ENCODE results near the gene FKBP9.
A peak's percentile ranks its signal among the peaks of the same experiment; 100 is the strongest.
"Not testable (repeated sequence)": the region's sequence is repeated elsewhere in the genome, so short reads cannot be mapped to it uniquely, and the experiment has no call there.

Gene FKBP9

DNA sequence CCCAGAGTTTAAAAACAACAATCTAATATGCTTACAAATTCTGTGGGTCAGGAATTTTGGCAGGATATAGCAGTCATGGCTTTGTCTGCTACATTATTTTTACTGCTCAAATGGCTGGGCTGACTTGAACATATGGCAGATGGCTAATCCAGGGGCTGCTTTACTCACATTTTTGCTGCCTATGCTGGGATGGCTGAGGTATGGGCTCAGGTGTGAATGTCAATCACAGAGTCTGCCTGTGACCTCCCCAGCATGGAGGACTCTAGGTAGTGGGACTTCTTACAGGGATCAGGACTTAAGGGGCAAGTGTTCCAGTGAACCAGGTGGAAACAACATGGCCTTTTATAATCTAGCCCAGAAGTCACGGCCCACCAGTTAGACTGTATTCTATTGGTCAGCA lies 4.4 kb upstream of the FKBP9 start:
- ATAC-seq: no peak

DNA sequence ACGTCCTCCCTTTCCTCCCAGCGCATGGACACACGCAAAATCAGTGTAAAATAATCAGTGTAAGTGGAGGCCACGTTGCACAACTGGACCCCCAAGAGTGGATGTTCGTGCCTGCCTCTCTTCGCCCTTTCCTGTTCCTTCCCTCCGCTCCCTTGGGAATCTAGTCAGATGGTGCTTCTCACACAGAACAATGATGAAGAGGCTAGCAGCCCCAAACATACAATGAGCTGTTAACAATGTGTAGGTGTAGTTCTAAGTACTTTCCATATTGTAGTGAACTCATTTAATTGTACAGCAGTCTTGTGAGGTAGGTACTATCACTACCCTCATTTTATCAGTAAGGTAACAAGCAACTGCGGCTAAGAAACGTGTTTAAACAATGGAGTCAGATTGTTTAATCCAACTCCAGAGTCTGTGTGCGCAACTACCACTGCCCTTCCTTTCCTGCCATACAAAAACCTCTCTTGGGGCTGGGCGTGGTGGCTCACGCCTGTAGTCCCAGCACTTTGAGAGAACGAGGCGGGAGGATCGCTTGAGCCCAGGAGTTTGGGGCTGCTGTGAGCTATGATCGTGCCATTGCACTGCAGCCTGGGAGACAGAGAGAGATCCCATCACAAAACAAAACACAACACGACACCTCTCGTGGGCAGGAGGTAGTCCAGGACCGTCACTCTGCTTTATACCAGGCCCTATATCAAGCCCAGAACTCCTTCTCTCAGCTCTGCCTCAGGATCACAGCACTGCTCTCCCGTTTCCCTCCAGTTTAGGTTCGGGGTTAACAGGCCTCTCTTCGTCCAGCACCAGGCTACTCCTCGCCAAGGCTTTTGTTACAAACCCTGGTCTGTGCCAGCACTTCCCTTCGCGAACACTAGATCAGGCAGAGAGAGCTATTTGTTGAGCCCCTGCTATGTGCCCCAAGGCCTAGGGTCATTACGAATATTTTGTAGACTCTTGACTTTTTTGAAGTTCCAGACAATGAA lies 1.1 kb downstream of the FKBP9 start:
- no peak for ATAC-seq

GRCh38 chr7:32963880-32964301 lies 6.7 kb downstream of the FKBP9 start:
- ATAC-seq: not testable (repeated sequence)

DNA sequence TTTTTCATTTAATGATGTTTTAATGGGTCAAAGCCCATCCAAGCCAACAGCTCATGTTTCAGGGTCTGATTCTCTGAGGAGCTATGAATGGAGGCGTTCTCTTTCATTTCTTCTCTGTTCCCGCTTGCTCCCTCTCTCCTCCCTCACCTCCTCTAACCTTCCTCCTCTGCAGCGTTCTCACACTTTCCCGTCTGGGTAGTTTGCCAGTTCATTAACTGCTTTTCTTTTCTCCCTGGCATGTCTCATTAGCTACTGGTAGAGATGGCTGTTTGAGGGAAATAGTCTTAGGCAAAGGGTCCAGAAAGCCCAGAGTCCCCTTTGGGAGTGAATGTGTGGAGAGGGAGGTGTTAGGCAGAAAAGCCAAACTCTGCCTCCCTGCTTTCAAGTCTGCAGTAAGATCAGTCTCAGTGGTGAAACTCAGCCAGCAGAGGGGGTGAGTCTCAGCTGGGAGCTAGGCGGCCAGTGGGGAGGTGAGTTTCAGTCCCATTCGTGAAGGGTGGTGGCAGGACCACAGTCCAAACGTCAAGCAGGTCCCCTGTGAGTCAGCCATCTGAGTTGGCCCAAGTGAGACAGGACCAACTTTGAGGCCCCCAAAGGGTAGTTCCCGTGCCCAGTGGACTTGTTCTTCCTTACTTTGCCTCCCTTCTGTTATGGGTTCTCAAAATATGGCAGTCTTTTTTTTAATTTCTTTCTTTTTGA lies 7.4 kb downstream of the FKBP9 start:
- peak; percentile 72 to 87 for ATAC-seq

DNA sequence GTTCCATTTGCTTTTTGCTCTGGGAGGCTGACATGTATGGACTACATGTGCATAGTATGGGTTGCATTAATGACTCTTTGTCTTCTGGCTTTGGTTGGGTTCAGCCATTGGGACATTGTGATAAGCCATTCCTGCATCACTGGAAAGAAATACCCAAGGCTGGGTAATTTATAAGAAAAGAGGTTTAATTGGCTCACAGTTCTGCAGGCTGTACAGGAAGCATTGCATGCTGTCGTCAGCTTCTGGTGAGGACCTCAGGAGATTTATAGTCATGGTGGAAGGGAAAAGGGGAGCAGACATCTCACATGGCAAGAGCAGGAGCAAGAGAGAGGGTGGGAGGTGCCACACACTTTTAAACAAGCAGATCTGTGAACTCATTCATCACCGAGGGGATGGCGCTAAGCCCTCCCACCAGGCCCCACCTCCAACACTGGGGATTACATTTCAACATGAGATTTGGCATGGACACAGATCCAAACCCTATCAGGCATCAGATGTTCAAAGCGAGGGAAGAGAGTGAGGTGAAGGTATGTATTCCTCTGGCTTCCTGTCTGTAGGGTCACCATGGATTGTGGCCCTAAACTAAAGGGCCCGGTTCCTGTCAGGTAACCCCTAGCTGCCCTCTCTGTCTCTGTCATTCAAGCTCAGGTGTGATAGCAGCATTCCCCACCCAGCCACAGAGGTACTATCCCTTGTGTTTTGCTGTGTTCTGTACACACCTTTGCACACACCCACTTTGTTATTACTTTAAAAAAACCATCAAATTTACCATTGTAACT lies 9.4 kb downstream of the FKBP9 start:
- not testable (repeated sequence) for ATAC-seq

DNA sequence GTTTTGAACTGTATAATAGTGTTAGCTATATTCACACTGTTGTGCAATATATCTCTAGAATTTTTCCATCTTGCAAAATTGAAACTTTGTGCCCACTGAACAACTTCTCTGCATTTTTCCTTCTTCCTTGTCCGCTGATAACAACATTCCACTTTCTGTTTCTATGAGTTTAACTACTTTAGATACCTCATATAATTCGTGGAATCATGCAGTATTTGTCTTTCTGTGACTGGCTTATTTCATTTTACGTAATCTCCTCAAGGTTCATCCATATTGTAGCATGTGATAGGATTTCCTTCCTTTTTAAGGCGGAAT lies 10.0 kb downstream of the FKBP9 start:
- not testable (repeated sequence) for ATAC-seq

GRCh38 chr7:32971967-32972366 lies 14.7 kb downstream of the FKBP9 start:
- not testable (repeated sequence) for ATAC-seq

DNA sequence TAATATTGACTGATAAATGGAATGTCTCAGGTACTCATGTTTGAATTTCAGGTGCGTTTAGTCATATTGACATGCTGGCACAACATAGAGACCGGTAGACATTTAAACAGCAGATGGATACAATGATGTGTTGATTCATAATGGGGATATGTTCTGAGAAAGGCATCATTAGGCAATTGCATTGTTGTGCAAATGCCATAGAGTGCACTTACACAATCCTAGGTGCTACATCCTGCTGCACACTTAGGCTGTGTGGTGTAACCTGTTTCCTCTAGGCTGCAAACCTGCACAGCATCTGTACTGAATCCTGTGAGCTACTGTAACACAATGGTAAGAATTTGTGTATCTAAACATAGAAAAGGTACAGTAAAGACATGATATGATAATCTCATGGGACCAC lies 19.9 kb downstream of the FKBP9 start:
- not testable (repeated sequence) for ATAC-seq

- not testable (repeated sequence) for ATAC-seq
These were observed 22.0 kb downstream of the FKBP9 start for GRCh38 chr7:32979246-32979645.

- ATAC-seq: not testable (repeated sequence)
These were observed 22.7 kb downstream of the FKBP9 start for GRCh38 chr7:32979902-32980301.

DNA sequence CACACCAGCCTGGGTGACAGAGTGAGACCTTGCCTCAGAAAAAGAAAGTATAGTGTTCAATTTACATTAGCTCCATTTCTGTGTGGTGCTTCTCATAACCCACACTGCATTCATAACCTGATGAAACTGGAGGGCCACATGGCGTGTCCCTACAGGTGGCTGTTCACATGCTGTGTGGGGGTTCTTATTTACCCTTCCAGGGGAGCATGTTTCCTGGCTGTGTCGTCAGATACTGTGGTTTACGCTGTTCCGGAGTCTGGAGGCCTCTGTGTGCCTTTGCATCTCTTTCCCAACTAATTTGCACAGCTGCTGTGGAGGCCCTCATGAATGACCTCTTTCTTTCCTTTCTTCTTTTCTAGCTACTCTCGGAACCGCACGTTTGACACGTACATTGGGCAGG lies 30.9 kb downstream of the FKBP9 start:
- not testable (repeated sequence) for ATAC-seq

DNA sequence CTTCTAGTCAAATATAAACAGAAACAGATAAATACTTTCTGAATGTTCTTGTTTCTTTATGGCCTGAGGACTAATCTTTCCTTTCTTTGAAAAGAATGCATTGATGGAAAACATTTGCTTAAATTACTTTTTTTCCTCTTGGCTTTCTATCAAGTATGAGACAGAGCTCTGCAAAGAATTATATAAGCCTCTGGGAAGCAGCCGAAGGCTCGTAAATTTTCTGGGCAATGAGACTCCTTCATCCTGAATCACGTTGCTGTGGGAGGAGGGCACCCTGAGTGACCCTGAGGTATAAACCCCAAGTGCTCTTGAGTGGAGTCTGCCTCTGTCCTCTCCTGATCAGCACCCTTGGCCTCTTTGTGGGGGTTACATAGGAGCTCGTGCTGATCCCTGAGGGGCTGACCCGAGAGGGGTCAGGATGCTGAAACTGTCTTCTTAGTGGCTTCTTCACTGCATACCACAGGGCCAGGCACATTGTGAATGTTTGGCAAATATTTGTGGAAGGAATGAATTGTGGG lies 33.9 kb downstream of the FKBP9 start:
- not testable (repeated sequence) for ATAC-seq

DNA sequence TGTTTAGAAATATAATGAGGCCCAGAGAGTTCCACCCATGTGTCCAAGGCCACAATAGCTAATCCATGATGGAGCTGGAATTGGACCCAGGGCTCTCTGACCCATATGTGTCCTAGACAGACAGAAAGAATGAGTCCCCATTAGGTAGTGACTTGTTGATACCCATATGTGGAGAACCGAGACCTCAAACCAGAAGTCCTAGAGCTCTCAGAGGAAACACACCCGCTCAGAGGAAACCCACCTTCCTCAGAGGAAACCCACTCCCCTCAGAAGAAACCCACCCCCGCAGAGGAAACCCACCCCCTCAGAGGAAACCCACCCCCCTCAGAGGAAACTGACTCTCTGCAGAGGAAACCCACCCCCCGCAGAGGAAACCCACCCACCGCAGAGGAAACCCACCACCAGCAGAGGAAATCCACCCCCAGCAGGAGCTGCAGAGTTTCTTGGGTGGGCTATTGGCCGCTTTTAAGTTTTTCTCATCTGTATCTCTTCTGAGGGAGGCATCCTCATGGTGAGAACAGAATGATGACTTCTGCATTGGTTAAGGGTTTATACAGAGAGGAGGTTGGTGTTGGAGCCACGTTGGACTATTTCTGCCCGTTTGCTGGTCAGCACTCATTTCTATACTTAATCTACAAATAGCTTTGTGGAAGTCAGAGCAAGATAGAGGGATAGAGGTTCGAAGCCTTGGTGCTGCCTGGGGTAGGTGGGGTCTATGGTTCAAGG lies 34.9 kb downstream of the FKBP9 start:
- not testable (repeated sequence) for ATAC-seq

- peak in 1 of 2 donors; percentile 38 for ATAC-seq
These were observed 35.5 kb downstream of the FKBP9 start for GRCh38 chr7:32992750-32993149.

DNA sequence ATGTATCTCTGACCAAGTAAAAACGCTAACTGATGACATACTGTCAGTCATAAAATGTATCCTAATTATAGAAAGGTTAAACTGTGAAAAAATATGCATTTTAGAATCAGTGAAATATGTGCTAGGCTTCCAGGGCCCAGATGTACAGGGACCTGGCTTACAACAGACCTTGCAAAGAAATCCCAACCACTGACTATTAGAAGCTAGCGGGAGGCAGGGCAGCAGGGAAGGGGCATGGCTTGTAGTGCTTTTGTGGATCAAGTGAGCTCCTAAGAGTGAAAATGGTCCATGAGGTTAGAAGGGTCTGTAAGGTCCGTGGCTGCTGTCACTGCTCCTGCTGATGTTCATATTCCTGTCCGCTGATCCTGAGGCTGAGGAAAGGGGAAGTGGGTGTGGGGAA lies 40.7 kb downstream of the FKBP9 start:
- not testable (repeated sequence) for ATAC-seq

DNA sequence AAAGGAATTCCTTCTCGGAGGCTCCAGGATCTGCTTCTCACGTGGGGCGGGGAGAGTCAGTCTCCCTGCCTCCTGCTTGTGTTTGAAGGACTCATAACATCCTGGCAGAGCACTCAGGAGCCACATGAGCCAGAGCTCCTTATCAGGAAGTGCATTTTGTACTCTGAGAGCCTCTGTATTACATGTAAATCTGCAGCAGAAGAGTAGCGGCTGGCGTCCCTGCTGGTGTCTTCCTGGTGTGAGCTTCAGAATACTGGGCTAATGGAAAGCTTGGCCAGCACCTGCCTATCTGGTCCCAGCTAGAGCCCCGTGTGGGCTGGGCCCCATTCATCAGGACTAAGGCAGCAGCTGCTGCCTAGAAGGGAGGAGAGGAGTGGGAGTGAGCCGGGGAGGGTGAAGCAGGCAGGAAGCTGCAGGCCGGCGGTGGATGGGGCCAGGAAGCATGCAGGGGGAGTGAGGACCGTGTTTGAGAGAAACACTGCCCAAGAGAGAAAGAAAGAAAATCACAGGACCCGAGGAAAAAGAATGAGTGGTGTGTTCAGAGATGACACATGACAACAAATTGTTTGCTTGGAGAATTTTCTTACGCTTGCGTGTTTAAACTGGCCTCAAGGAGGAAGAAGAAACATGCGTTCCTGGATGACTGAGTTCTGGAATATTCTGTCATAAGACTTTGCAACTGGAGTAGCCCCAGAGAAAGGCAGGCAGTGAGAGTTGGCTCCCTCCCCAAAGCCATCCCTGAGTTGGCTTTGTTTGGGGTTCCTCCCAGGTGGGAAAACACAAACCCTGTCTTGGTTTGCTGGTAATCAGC lies 41.3 kb downstream of the FKBP9 start:
- ATAC-seq: not testable (repeated sequence)

GRCh38 chr7:32999380-32999779 lies 42.1 kb downstream of the FKBP9 start:
- ATAC-seq: not testable (repeated sequence)

- ATAC-seq: not testable (repeated sequence)
These were observed 45.9 kb downstream of the FKBP9 start for GRCh38 chr7:33003111-33003510.

- not testable (repeated sequence) for ATAC-seq
These were observed 46.9 kb downstream of the FKBP9 start for GRCh38 chr7:33004104-33004616.

- ATAC-seq: not testable (repeated sequence)
These were observed 48.0 kb downstream of the FKBP9 start for GRCh38 chr7:33005193-33005592.

GRCh38 chr7:33005690-33006089 lies 48.5 kb downstream of the FKBP9 start:
- not testable (repeated sequence) for ATAC-seq

Measured in activated CD4-positive, CD25-positive, alpha-beta regulatory T cell treated with anti-CD3 and anti-CD28 coated beads, Interleukin-2, amount 50 U/mL, for 24 hours (primary cell).